K562 (cell line): ENCODE measurements around the gene ZNF669. TPM values are rescaled to one million over a fixed set of nuclear protein-coding genes. Genes with fewer than 3 reads are reported as not detected.

Source experiments
- ARID4B ChIP-seq: sonication (generic); formaldehyde crosslinking; IDR thresholded peaks from 2 replicates; pipeline ENCODE4 v1.8.0; 2022; ENCODE audit warnings: mild to moderate bottlenecking, missing genetic modification reagents
- E2F8 ChIP-seq: fragments of 450-650 bp; IDR thresholded peaks from 2 replicates; pipeline ENCODE4 v1.7.1; 2018; ENCODE audit warnings: mild to moderate bottlenecking, low read depth; ENCODE audit not compliant: partially characterized antibody
- ELF2 ChIP-seq: fragments of 250-450 bp; sonication (Bioruptor Pico); IDR thresholded peaks from 2 replicates; pipeline ENCODE4 v1.5.0; 2021; ENCODE audit warnings: mild to moderate bottlenecking
- FOXJ2 ChIP-seq: fragments of 200-800 bp; sonication (Bioruptor generic); IDR thresholded peaks from 2 replicates; pipeline ENCODE4 v1.6.1; 2016; ENCODE audit warnings: missing genetic modification characterization, missing compliant biosample characterization
- GATAD2A ChIP-seq: fragments of 450-650 bp; IDR thresholded peaks from 2 replicates; pipeline ENCODE4 v1.6.1; 2017
- HDAC3 ChIP-seq: fragments of 450-650 bp; IDR thresholded peaks from 2 replicates; pipeline ENCODE4 v1.6.1; 2018; ENCODE audit warnings: borderline replicate concordance, mild to moderate bottlenecking, moderate library complexity; ENCODE audit not compliant: partially characterized antibody
- NBN ChIP-seq: fragments of 450-650 bp; IDR thresholded peaks from 2 replicates; pipeline ENCODE4 v1.6.1; 2016; ENCODE audit warnings: low read depth, mild to moderate bottlenecking
- ZNF639 ChIP-seq, 2 experiments: fragments of 200-800 bp in 1 of 2; sonication (Bioruptor generic) in 1 of 2; sonication (generic) in 1 of 2; formaldehyde crosslinking in 1 of 2; IDR thresholded peaks in 1 of 2; conservative IDR thresholded peaks in 1 of 2; 2 replicates each; pipeline versions ENCODE4 v1.5.0 to v1.6.1; 2016 to 2020; ENCODE audit warnings: missing compliant biosample characterization in 1 of 2, missing genetic modification characterization in 1 of 2, missing genetic modification reagents in 1 of 2
- ZNF76 ChIP-seq: fragments of 250-450 bp; sonication (Bioruptor Pico); IDR thresholded peaks from 2 replicates; pipeline ENCODE4 v1.4.0; 2020; ENCODE audit warnings: mild to moderate bottlenecking, moderate library complexity, borderline replicate concordance
- polyA plus RNA-seq, 8 experiments: library from polyadenylated mRNA; depleted of rRNA in 4 of 8; stranded (reverse) in 5 of 8; unstranded in 3 of 8; fragments of >200 nt; fragmentation: Nextera tagmentation in 2 of 8; fragmentation: Illumina TruSeq in 1 of 8; extraction: Ambion mirVana in 2 of 8; extraction: Trizol in 1 of 8; gene quantifications; 2 replicates each; pipeline versions ENCODE4 v1.2.1 to v1.2.3, GENCODE V29; 2011 to 2014; ENCODE audit warnings: inconsistent platforms in 1 of 8, missing spikeins in 1 of 8
- total RNA-seq, 7 experiments: library from RNA; depleted of rRNA in 6 of 7; stranded (reverse); fragments of >200 nt in 6 of 7; fragmentation: Illumina TruSeq in 2 of 7; extraction: Trizol in 2 of 7; gene quantifications; 2 replicates each; pipeline versions ENCODE4 v1.2.1 to v1.2.3, GENCODE V29; 2011 to 2021; ENCODE audit warnings: low replicate concordance in 1 of 7

ZNF669 gene
- total and polyA plus RNA-seq, 9 of the 15 experiments (the other 6 are each of a cell fraction or from before 2014, with no cell fraction given) = 5.3 to 18.3 (median 10.2) TPM

- no peak for TF ChIP-seq ZNF639 (CRISPR knock-in tag; conservative IDR thresholded peaks at IDR 0.05 in 1 of 2, IDR thresholded peaks at IDR 0.05 in 1 of 2)
- no peak for TF ChIP-seq HDAC3
- TF ChIP-seq ELF2 (CRISPR knock-in tag) = no peak
- TF ChIP-seq FOXJ2 (tag) = 0 out of 2 replicates have a peak, but pooled peaks have one; percentile 1
- no peak for TF ChIP-seq ARID4B (CRISPR knock-in tag)
- no peak for TF ChIP-seq ZNF76 (CRISPR knock-in tag)
- no peak for TF ChIP-seq GATAD2A
- TF ChIP-seq NBN = no peak
- no peak for TF ChIP-seq E2F8
- TF ChIP-seq, all 486 proteins: peak for 4
Measured at GRCh38 chr1:247100676-247101279, 3.4 kb downstream of the ZNF669 start (continued).
